ENCODE data around the gene CDON. TPM values are rescaled to one million over a fixed set of nuclear protein-coding genes. Genes with fewer than 3 reads are reported as not detected.
A peak's percentile ranks its signal among the peaks of the same experiment; 100 is the strongest.
"Not testable (repeated sequence)": the region's sequence is repeated elsewhere in the genome, so short reads cannot be mapped to it uniquely, and the experiment has no call there.

The CDON gene
- total RNA-seq, 1 donor from 2014 or later: 25.8 TPM

DNA sequence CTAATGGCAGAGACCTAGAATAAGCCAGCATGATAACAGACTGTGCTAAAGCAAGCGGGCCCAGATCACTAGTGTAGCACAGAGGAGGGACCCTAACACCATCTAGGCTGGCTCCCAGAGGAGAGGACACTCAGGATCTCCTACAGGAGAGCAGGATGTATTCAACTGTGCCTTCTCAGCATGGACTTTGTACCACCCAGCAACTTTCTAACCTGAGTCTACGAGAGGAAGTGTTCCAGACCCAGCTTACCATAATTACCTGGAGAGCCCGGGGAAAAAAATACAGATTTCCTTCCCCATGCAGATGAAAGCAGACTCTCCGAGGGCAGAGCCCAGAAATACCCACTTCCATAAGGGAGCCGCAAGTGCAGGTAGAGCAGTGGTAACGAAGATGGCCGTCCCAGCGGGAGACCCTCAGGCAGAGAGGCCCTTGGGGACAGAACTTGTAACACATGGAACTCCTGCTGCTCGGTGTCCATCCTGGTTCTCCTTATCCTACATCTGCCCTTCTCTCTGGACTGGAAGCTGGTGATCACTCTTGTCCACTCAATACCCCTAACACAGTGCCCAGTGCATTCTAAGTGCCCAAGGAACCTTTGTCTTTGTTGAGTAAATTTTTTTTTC lies 138.2 kb downstream of the CDON start:
- no peak for DNase-seq (ENCODE audit: low spot score)

- no peak for DNase-seq (ENCODE audit: low spot score)
Measured at GRCh38 chr11:125923633-125924032, 139.0 kb downstream of the CDON start.

GRCh38 chr11:125923012-125923579 lies 139.6 kb downstream of the CDON start:
- DNase-seq (ENCODE audit: low spot score): peak; percentile 72

DNA sequence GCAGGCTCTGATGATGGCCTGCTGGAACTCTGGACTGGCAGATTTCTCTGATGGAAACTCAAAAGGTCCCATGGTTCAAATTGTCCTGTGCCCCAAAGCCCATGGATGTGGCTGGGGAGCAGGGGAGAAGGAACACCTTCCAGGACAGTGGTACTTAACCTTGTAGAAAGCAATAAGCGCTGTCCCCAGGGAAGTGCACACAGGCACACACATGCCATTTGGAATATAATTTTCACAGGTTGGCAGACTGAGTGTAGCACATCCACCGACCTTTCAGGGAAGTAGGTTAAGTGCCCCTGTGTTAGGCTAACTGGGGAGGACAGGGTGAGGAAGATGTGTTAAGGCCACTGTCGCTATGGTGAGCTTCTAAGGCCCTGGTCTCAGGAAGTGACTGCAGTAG lies 140.5 kb downstream of the CDON start:
- no peak for DNase-seq (ENCODE audit: low spot score)

DNA sequence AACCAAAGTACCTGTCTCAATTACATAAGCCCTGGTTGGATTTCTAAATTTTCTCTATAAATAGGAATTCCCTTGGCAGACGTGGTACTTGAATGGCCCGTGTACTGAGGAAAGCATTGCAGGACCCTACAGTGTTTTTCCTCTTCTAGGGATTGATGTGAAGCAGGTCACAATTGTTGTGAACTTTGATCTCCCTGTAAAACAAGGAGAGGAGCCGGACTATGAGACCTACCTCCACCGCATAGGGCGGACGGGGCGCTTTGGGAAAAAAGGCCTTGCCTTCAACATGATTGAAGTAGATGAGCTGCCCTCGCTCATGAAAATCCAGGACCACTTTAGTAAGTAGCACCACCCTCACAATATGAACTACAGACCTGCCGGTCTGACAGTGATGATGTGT lies 141.6 kb downstream of the CDON start:
- DNase-seq (ENCODE audit: low spot score): no peak

GRCh38 chr11:125918140-125918840 lies 144.4 kb downstream of the CDON start:
- no peak for DNase-seq (ENCODE audit: low spot score)

GRCh38 chr11:125916683-125917347 lies 145.9 kb downstream of the CDON start:
- peak; percentile 47 for DNase-seq (ENCODE audit: low spot score)

DNA sequence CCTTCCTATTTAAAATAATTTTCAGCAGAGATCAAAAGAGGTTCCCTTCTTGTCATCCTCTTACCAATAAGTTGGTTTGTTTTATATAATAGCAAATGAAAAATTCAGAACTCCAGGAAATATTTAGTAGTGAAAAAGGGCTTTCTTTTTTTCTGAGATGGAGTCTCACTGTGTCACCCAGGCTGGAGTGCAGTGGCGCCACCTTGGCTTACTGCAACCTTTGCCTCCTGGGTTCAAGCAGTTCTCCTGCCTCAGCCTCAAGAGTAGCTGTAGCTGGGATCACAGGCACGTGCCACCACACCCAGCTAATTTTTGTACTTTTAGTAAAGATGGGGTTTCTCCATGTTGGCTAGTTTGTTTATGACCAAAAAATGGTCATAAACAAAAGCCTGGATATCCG lies 148.1 kb downstream of the CDON start:
- DNase-seq (ENCODE audit: low spot score): not testable (repeated sequence)

GRCh38 chr11:125910226-125910849 lies 152.3 kb downstream of the CDON start:
- no peak for DNase-seq (ENCODE audit: low spot score)

Other genes with a start within 250 kb of the CDON start
- gene PATE4, start 229.6 kb downstream of the CDON start, total RNA-seq: not detected
- gene HYLS1, start 175.2 kb downstream of the CDON start, total RNA-seq: 4.8 TPM
- gene PUS3, start 159.7 kb downstream of the CDON start, total RNA-seq: 7.4 TPM
- 0.29 TPM for gene DDX25, start 158.4 kb downstream of the CDON start, total RNA-seq
- not detected for gene VSIG10L2, start 116.8 kb downstream of the CDON start, total RNA-seq
- gene RPUSD4, start 148.8 kb upstream of the CDON start, total RNA-seq: 18.7 TPM
- 19.3 TPM for gene FAM118B, start 148.9 kb upstream of the CDON start, total RNA-seq
- gene SRPRA, start 206.0 kb upstream of the CDON start, total RNA-seq: 138 TPM
- 29.3 TPM for gene FOXRED1, start 206.3 kb upstream of the CDON start, total RNA-seq
- 20.7 TPM for gene TIRAP, start 220.2 kb upstream of the CDON start, total RNA-seq
- gene DCPS, start 241.2 kb upstream of the CDON start, total RNA-seq: 34.6 TPM